NCI-H1436 (cell line): Measurements from ENCODE around the gene SORT1.

ENCODE experiments used
- DNase-seq: peaks from one replicate; lab custom pipeline; 2025; lab: John Stamatoyannopoulos, UW

Gene SORT1

GRCh38 chr1:109259674-109260557 is 137.8 kb downstream of the SORT1 start:
- DNase-seq = no peak
